Gastrocnemius medialis (tissue), 4 donors: Measurements from ENCODE around the gene SLC1A1.

Experiments used
- CTCF ChIP-seq, 5 experiments: fragments of 450-650 bp in 3 of 5; fragments of 200-600 bp in 2 of 5; sonication (generic) in 2 of 5; IDR thresholded peaks in 4 of 5; conservative IDR thresholded peaks in 1 of 5; 1 replicate in 4 of 5; 2 replicates in 1 of 5; pipeline ENCODE4 v1.5.1; 2016 to 2019; ENCODE audit warnings: antibody characterized with exemption in 5 of 5, mild to moderate bottlenecking in 3 of 5, moderate library complexity in 3 of 5
- POLR2A ChIP-seq, 2 donors: fragments of 450-650 bp; IDR thresholded peaks; one replicate each; pipeline ENCODE4 v1.6.1; 2017; ENCODE audit warnings: antibody characterized with exemption in 2 of 2, mild to moderate bottlenecking in 2 of 2, moderate library complexity in 2 of 2

DNA sequence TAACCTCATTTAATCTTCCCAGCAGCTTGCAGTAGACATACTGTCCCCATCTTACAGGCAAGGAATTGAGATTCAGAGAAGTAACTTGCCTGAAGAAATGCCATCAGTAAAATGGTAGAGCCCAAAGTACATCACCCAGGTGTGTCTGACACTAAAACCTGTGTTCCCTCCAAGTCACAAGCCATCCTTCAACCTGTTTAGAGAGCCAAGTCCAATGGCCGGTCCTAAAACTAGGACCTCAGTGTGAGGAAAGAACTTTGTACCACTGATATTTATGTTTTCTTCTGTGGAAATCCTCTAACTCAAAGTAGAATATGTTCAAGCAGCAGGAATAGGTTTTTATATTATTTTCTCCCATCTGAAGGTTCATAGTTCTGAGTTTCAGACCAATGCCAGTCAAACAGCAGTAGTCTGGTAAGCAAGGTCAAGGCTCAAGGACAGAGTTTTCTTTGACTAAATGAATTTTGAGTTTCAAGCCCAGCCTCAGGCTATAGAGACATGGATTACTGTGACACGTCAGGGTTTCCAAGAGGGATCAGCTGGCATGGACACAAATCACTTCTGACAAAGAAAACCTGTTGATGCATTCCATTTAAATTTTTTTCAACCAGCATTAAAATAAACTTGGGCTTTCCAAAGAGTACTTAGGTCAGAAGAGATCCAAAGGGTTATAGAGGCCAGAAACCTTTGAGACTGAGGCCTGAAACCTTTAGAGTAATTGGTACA lies 90.9 kb downstream of the SLC1A1 start:
- TF ChIP-seq CTCF (IDR thresholded peaks at IDR 0.05 in 4 of 5, conservative IDR thresholded peaks at IDR 0.05 in 1 of 5) (no peak), POLR2A (IDR thresholded peaks at IDR 0.05) (no peak)
